Fibroblast of skin of left biceps (primary cell): ENCODE results near the gene IQCC.
A peak's percentile ranks its signal among the peaks of the same experiment; 100 is the strongest.

ENCODE experiments used
- DNase-seq, 2 experiments: peaks; one replicate each; pipeline ENCODE4 v3.0.0-alpha.2; 2013; ENCODE audit warnings: low read depth in 2 of 2

The IQCC gene

GRCh38 chr1:32195972-32196823 lies 9.3 kb upstream of the IQCC start:
- no peak for DNase-seq

- no peak for DNase-seq
Measured at GRCh38 chr1:32197074-32197473, 8.4 kb upstream of the IQCC start.

GRCh38 chr1:32197837-32198236 lies 7.6 kb upstream of the IQCC start:
- no peak for DNase-seq

- no peak for DNase-seq
Measured at GRCh38 chr1:32198237-32199042, 7.0 kb upstream of the IQCC start.

GRCh38 chr1:32199043-32199716 lies 6.3 kb upstream of the IQCC start:
- DNase-seq, result no peak

GRCh38 chr1:32199717-32200072 lies 5.8 kb upstream of the IQCC start:
- no peak for DNase-seq

GRCh38 chr1:32200226-32201010 lies 5.1 kb upstream of the IQCC start, which contains the start of gene CCDC28B:
CCDC28B (plus strand) TSS chr1:32200595; CDS start chr1:32201936, 1,341 bp downstream.
- peak in 1 of 2 experiments; percentile 23 for DNase-seq

- DNase-seq, result no peak
Measured at GRCh38 chr1:32201011-32201855, 4.2 kb upstream of the IQCC start.

GRCh38 chr1:32204943-32205361 lies 519 bp upstream of the IQCC start:
- DNase-seq, result no peak

- no peak for DNase-seq
Measured at GRCh38 chr1:32208469-32208868, 3.0 kb downstream of the IQCC start.

GRCh38 chr1:32208891-32209328 lies 3.4 kb downstream of the IQCC start, which contains the start of gene DCDC2B:
DCDC2B (plus strand) TSS chr1:32209089; CDS start chr1:32209094, 5 bp downstream.
- no peak for DNase-seq

GRCh38 chr1:32215629-32216480 lies 10.4 kb downstream of the IQCC start:
- DNase-seq, result no peak

GRCh38 chr1:32216566-32216965 lies 11.1 kb downstream of the IQCC start:
- no peak for DNase-seq

- peak in 1 of 2 experiments; percentile 20 for DNase-seq
Measured at GRCh38 chr1:32219022-32219421, 13.6 kb downstream of the IQCC start.

GRCh38 chr1:32220746-32221580 lies 15.5 kb downstream of the IQCC start:
- DNase-seq, result no peak

GRCh38 chr1:32221581-32221979 lies 16.1 kb downstream of the IQCC start:
- no peak for DNase-seq

GRCh38 chr1:32221980-32222755 lies 16.7 kb downstream of the IQCC start, which contains the start of the genes EIF3I and TMEM234:
EIF3I (plus strand) TSS chr1:32222407; CDS start chr1:32222442, 35 bp downstream.
TMEM234 (minus strand) TSS chr1:32222353; CDS start chr1:32222322, 31 bp downstream.
- DNase-seq, result peak; percentile 64 to 74
